Spleen (tissue), 11 donors: ENCODE results near the gene DYTN. TPM values are rescaled to one million over a fixed set of nuclear protein-coding genes. Genes with fewer than 3 reads are reported as not detected.

ENCODE experiments used
- DNase-seq: peaks from one replicate; pipeline ENCODE4 v3.0.0-alpha.2; 2020
- H3K27ac ChIP-seq, 8 donors: fragments of 200-600 bp; sonication (generic) in 7 of 8; 1 replicate in 4 of 8; 2 replicates in 4 of 8; pipeline versions ENCODE4 v1.5.0 to v1.8.0; 2016 to 2021; ENCODE audit warnings: inconsistent platforms in 4 of 8, mild to moderate bottlenecking in 4 of 8, moderate library complexity in 1 of 8
- H3K27me3 ChIP-seq, 7 donors: fragments of 200-600 bp; sonication (generic) in 6 of 7; replicated peaks in 1 of 7; 1 replicate in 4 of 7; 2 replicates in 3 of 7; pipeline versions ENCODE4 v1.5.0 to v1.8.0; 2016 to 2021; ENCODE audit warnings: inconsistent platforms in 3 of 7, mild to moderate bottlenecking in 1 of 7
- H3K36me3 ChIP-seq, 6 donors: fragments of 200-600 bp; sonication (generic) in 5 of 6; 1 replicate in 4 of 6; 2 replicates in 2 of 6; pipeline versions ENCODE4 v1.5.0 to v1.8.0; 2016 to 2021; ENCODE audit warnings: inconsistent platforms in 2 of 6
- H3K4me1 ChIP-seq, 6 donors: fragments of 200-600 bp; sonication (generic) in 5 of 6; 1 replicate in 3 of 6; 2 replicates in 3 of 6; pipeline versions ENCODE4 v1.5.0 to v1.8.0; 2016 to 2021; ENCODE audit warnings: inconsistent platforms in 3 of 6
- H3K4me3 ChIP-seq, 8 donors: fragments of 200-600 bp; sonication (generic) in 7 of 8; 1 replicate in 4 of 8; 2 replicates in 4 of 8; pipeline versions ENCODE4 v1.5.0 to v1.8.0; 2016 to 2021; ENCODE audit warnings: inconsistent platforms in 4 of 8, mild to moderate bottlenecking in 4 of 8, moderate library complexity in 2 of 8
- H3K9me3 ChIP-seq, 8 donors: fragments of 200-600 bp; sonication (generic) in 7 of 8; 1 replicate in 4 of 8; 2 replicates in 4 of 8; pipeline versions ENCODE4 v1.5.0 to v1.8.0; 2016 to 2021; ENCODE audit warnings: inconsistent platforms in 4 of 8
- CTCF ChIP-seq, 11 experiments: fragments of 200-600 bp in 7 of 11; fragments of 450-650 bp in 4 of 11; sonication (generic) in 4 of 11; IDR thresholded peaks in 8 of 11; conservative IDR thresholded peaks in 3 of 11; 1 replicate in 7 of 11; 2 replicates in 4 of 11; pipeline versions ENCODE4 v1.4.0 to v1.8.0; 2016 to 2021; ENCODE audit warnings: antibody characterized with exemption in 11 of 11, inconsistent platforms in 4 of 11, mild to moderate bottlenecking in 1 of 11
- POLR2A ChIP-seq, 3 donors: fragments of 450-650 bp; IDR thresholded peaks; one replicate each; pipeline ENCODE4 v1.5.1; 2017; ENCODE audit warnings: antibody characterized with exemption in 3 of 3, mild to moderate bottlenecking in 1 of 3
- POLR2AphosphoS5 ChIP-seq, 3 donors: sonication (generic); formaldehyde crosslinking; IDR thresholded peaks; one replicate each; pipeline ENCODE4 v1.5.1; 2017; ENCODE audit warnings: antibody characterized with exemption in 3 of 3
- WGBS, 5 donors: extraction: QIAGEN DNeasy Blood & Tissue Kit in 3 of 5; methylation state at CpG; one replicate each; pipeline versions ENCODE4 v1.1.5 to v1.1.7; 2013 to 2018; 5-methylcytosine and 5-hydroxymethylcytosine counted together
- intact Hi-C: fragments of 100-400 bp; cut with DNase I; formaldehyde crosslinking; loops from one replicate; pipeline ENCODE4 v1.15.0; 2023; ENCODE audit warnings: low total_unique reads
- polyA plus RNA-seq, 3 donors: library from polyadenylated mRNA; stranded (reverse); fragments of 200-250 nt; gene quantifications; one replicate each; pipeline ENCODE4 v1.2.1, GENCODE V29; 2013
- small RNA-seq, 4 donors: library from RNA; depleted of rRNA; stranded (forward); fragments of <200 nt; gene quantifications; one replicate each; pipeline ENCODE3, GENCODE V24; 2016
- total RNA-seq, 7 donors: library from RNA; depleted of rRNA in 3 of 7; stranded (reverse); fragments of >200 nt in 3 of 7; fragmentation: NEBNext Ultra II Directional in 4 of 7; extraction: Animal tissue kit (Norgen Biotek cat#: 25700) in 4 of 7; gene quantifications; one replicate each; pipeline versions ENCODE4 v1.1.0 to v1.2.1, GENCODE V29; 2016 to 2021
- donor health status: healthy with polysubstance abuse.
- donor health status: DM: no; HTN: no; CAD: no; lungs with moderate emphysema.
- donor health status: DM: no; HTN: no; CAD: no.
- donor health status: Bipolar disorder and iron deficiency.
- donor health status: healthy.
- donor health status: DM: no; HTN: no; CAD: no.
- donor health status: DM: yes; HTN: yes; CAD: no.

The DYTN gene
- total and polyA plus RNA-seq, 10 donors, result 0.29 TPM; not detected in 9

DNA sequence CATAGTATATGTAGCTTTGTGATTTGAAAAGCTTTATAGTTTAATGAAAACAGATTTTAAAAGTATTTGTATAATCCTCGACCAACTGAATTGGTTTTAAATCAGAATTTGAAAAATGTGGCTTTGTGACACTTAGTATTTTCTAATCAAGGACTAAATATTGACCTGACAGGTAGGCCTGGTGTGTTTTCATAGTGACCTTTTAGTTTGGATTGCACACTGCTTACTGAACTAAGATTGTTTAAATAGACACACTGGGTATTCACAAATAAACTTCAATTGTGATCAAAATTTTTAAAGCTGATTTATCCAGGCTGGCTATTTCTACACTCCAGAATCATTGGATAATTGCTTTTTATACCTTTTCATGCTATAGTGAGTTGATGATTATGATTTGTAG, 107.7 kb downstream of the DYTN start:
- TF ChIP-seq POLR2AphosphoS5 (IDR thresholded peaks at IDR 0.05) (no peak), POLR2A (IDR thresholded peaks at IDR 0.05) (no peak), CTCF (IDR thresholded peaks at IDR 0.05 in 8 of 11, conservative IDR thresholded peaks at IDR 0.05 in 3 of 11) (no peak)
- H3K4me3 ChIP-seq, result no peak overlapping the region
- H3K27me3 ChIP-seq, result no peaks in the 10 kb centered on the region
- no peaks in the 10 kb centered on the region for H3K9me3 ChIP-seq
- no peaks in the 10 kb centered on the region for H3K4me1 ChIP-seq
- 69 to 84% (median 73%) methylated on average over 1 of the region's 1 CpG for WGBS, 5 donors
- H3K36me3 ChIP-seq, result no peaks in the 10 kb centered on the region
- intact Hi-C loops, result no loop called here
- no peak overlapping the region for H3K27ac ChIP-seq
- no peak for DNase-seq

GRCh38 chr2:206603243-206603642, 115.0 kb downstream of the DYTN start:
- WGBS, 5 donors, result 81 to 93% (median 88%) methylated on average over 3 of the region's 3 CpGs
- Histone ChIP-seq H3K4me3 (no peak overlapping the region), H3K4me1 (no peaks in the 10 kb centered on the region), H3K27me3 (no peaks in the 10 kb centered on the region), H3K9me3 (no peaks in the 10 kb centered on the region), H3K27ac (no peak overlapping the region), H3K36me3 (no peaks in the 10 kb centered on the region)
- TF ChIP-seq POLR2AphosphoS5 (IDR thresholded peaks at IDR 0.05) (no peak), POLR2A (IDR thresholded peaks at IDR 0.05) (no peak)
- intact Hi-C loops, result no loop called here
- no peak for DNase-seq

Small RNA genes within 50 kb of the gene (small RNA-seq; reads per million reads assigned to genes)
- gene RF00019, result 0 reads per million in 4 donors

Other genes starting within 250 kb of the DYTN start
- not detected for gene FAM237A, start 75.9 kb downstream of the DYTN start, total RNA-seq
- not detected for gene FAM237A, start 75.9 kb downstream of the DYTN start, polyA plus RNA-seq
- gene MDH1B, start 46.9 kb upstream of the DYTN start, total RNA-seq, result 1 to 10 TPM in 2 of 7 donors, under 1 TPM in 3, not detected in 2; 0.22 to 2.4 (median 0.37) TPM
- gene MDH1B, start 46.9 kb upstream of the DYTN start, polyA plus RNA-seq, result under 1 TPM; 0.10 to 0.35 (median 0.27) TPM
- 10 to 100 TPM; 17.0 to 27.1 (median 24.6) TPM for gene FASTKD2, start 47.2 kb upstream of the DYTN start, total RNA-seq
- gene FASTKD2, start 47.2 kb upstream of the DYTN start, polyA plus RNA-seq, result 10 to 100 TPM in 1 of 3 donors, 1 to 10 TPM in 2; 8.9 to 10.1 (median 9.0) TPM
- under 1 TPM in 1 of 7 donors, not detected in 6; 0.28 TPM for gene CPO, start 221.1 kb upstream of the DYTN start, total RNA-seq
- under 1 TPM; 0.10 to 0.15 (median 0.15) TPM for gene CPO, start 221.1 kb upstream of the DYTN start, polyA plus RNA-seq